Glomerular visceral epithelial cell (primary cell): ENCODE measurements around the gene NRG2.

ENCODE experiments used
- DNase-seq: peaks from one replicate; pipeline ENCODE4 v3.0.0-alpha.2; 2016; ENCODE audit errors: extremely low spot score

The NRG2 gene

GRCh38 chr5:139812836-139813805, 230.0 kb downstream of the NRG2 start:
- DNase-seq = no peak

GRCh38 chr5:139812323-139812722, 230.8 kb downstream of the NRG2 start:
- no peak for DNase-seq

GRCh38 chr5:139811274-139811607, 231.9 kb downstream of the NRG2 start:
- no peak for DNase-seq

DNA sequence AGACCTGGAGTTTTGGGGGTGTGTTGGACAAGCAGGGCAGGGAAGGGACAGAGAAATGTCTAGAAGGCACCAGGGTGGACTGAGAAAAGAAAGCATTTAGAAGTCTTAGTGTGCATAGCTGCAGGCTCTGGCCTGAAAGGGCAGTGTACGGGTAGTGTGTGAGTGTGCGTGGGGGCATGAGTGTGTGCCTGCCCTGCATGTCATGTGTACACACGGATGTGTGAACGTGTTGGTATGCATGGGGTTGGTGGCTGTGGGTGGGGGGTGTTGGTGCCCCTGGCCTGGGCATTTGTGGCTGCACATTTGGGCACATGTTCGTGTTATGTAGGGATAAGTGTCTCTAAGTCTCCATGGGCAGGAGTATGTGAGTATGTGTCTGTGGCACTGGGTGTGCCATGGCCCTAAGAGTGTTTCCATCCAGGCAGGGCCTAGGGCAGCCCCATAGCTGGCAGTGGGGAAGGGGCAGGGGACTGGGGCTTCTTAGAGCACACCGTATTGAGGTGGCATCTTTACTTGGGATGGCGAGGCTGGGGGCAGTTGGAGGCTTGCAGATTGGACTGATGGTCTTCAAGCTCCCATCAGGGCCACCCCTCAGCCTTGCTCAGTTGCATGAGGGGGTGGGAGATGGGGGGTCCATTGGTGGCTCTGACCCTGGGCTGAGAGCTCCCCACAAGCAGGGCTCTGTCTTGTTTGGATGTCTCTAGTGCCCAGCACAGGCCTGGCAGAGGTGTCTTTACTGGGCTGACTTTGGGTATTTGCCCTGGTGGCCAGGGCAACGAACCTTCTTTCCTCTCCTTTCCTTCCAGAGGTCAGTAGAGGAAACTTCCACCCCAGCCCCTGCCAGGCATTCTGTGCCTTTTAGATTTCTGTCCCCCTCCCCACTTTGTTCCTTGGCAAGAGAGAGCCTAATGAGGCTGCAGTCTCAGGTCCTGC, 232.5 kb downstream of the NRG2 start:
- DNase-seq = no peak

DNA sequence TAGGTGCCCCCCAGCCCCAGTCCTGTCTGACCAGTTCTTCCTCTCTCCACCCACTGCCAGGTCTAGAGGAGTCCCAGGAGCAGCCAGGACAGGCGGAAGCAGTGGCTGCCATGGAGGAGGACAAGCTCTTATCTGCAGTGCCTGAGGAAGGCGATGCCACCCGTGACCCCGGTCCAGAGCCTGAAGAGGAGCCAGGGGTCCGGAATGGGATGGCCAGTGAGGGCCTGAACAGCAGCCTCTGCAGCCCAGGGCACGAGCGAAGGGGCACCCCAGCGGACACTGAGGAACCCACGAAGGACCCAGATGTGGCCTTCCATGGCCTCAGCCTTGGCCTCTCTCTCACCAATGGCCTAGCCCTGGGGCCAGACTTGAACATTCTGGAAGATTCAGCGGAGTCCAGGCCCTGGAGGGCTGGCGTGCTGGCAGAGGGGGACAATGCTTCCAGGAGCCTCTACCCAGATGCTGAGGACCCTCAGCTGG, 233.7 kb downstream of the NRG2 start:
- no peak for DNase-seq

DNA sequence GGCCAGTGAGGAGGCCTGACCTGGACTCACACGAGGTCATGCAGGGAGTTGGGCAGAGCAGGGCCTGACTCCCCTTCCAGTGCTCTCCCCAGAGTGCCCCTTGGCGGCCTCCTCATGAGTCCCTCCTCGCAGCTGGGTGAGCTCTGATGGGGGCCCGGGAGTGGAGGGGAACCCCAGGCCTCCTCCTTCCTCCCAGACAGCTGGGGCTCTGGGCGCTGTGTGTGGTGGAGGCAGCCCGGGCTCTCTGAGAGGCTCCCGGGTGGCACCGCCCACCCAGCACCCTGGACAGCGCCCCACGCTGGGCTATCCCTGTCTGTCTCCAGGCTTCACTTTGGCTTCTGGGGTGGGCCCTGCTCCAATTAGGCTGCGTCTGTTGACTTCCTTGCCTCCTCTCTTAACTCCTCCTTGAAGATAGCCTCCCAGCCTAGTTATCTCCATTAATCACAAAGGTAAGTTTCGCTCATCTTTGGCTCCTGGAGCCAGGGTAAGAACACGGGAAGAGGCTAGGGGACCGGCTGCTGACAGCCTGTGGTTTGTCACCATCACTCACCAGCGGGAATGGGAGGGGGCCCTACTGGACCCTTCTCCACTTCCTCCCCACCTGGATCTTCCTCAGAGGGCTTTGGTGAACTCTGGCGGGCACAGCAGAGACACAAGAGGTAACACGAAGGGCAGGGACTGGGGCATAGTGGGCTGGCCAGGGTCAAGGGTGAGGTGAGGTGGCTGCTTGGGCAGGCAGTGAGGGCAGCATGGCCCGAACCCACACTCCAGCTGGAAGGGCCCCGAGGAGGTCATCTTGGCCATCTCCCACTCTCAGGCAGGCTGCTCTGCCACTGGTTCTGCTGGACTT, 234.4 kb downstream of the NRG2 start:
- DNase-seq = peak; percentile 30

DNA sequence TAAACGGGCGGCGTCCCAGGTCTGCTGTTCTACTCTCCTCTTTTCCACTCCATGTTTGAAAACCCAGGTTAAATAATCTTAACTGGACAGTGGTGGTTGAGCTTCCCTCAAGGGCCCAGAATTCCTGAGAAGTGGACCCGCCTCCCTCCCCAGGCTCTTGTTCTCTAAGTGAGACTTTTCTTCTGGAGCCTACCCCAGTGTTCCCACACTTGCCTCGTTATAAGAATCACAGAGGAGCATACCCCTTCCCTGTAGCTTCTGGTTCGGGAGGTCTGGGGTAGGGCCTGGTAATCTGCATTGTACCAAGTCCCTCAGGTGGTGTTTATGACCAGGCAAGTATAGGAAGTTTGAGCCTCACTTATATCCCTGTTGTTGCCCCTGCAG, 235.5 kb downstream of the NRG2 start:
- DNase-seq = no peak

GRCh38 chr5:139806726-139807646, 236.1 kb downstream of the NRG2 start:
- DNase-seq = no peak

DNA sequence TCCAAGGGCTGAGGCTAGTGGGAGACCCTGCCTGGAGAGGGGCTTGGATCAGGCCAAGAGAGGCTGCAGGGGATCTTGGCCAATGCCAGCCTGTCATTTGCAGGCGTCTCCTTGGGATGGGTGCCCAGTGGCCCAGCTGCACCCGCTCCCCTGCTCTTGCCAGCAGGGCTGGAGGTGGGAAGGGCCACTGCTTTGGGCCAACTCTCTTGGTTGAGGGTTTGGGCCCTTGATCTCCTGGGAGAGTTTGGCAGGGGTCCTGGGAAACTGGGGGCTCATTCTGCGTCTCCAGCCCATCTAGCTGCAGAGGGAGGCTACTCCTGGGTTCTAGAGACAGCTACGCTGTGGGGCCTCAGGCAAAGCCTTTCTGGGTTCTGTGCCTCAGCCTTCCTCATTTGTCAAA, 237.0 kb downstream of the NRG2 start:
- DNase-seq = no peak

GRCh38 chr5:139805545-139805944, 237.6 kb downstream of the NRG2 start:
- no peak for DNase-seq

DNA sequence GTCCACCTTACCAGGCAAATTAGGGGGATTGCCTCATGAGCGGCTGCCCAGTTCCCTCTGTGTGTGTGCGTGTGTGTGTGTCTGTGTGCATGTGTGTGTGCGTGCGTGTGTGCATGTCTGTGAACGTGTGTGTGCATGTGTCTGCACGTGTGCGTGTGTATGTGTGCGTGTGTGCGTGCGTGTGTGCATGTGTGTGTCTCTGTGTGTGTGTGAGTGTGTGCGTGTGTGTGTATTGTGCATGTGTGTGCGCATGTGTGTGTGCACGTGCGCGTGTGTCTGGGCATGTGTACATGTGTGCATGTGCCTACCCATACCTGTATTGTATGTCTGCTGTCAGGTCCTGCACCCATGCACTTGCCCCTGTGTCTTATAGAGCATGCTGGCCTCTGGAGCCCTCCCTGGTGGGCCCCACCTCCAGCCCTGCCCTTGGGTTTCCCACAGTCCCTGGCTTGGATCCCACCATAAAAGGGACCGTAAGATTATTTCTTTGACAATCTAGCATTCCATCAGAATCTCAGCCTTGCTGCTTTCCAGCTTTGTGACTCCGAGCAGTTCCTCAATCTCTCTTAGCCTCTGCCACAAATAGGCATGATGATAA, 238.2 kb downstream of the NRG2 start:
- no peak for DNase-seq

- DNase-seq = no peak
These were observed 239.1 kb downstream of the NRG2 start for GRCh38 chr5:139803978-139804377.

DNA sequence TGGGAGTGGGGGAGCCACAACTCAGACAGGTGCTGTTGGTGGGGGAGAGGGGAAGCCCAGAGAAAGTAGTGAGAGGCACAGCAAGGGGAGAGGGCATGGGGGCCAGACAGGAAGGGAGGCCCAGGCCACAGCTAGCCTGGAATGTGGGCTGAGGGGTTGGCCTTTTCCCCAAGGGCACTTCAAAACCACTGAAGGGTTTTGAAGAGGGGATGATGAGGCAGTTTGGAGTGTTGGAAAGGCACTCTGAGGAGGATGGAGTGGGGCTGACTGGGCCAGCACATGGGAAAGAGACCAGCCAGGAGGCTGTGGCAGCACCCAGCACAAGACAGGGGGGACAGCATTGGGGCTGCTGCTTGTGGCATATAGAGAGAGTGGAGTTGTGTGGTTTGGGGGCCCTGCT, 243.7 kb downstream of the NRG2 start:
- no peak for DNase-seq

GRCh38 chr5:139798883-139799282, 244.2 kb downstream of the NRG2 start:
- no peak for DNase-seq

- DNase-seq = no peak
These were observed 245.1 kb downstream of the NRG2 start for GRCh38 chr5:139797856-139798510.

- no peak for DNase-seq
These were observed 245.8 kb downstream of the NRG2 start for GRCh38 chr5:139797335-139797734.
